ENCODE data around the gene MRPL32.
A peak's percentile ranks its signal among the peaks of the same experiment; 100 is the strongest.

MRPL32 gene

GRCh38 chr7:42964849-42965805, 33.0 kb downstream of the MRPL32 start:
- peak in 1 of 51 donors; percentile 11 for DNase-seq

- DNase-seq = no peak
Observed at GRCh38 chr7:42967391-42967790, 35.2 kb downstream of the MRPL32 start.

- DNase-seq = peak in 1 of 51 donors; percentile 1
Observed at GRCh38 chr7:42972699-42973500, 40.7 kb downstream of the MRPL32 start.

- no peak for DNase-seq
Observed at GRCh38 chr7:42976371-42976770, 44.2 kb downstream of the MRPL32 start.

GRCh38 chr7:42978496-42978895, 46.3 kb downstream of the MRPL32 start:
- DNase-seq = no peak

GRCh38 chr7:42980084-42980483, 47.9 kb downstream of the MRPL32 start:
- no peak for DNase-seq

GRCh38 chr7:42980514-42980913, 48.3 kb downstream of the MRPL32 start:
- no peak for DNase-seq

- no peak for DNase-seq
Observed at GRCh38 chr7:42981601-42982000, 49.4 kb downstream of the MRPL32 start.

GRCh38 chr7:42982604-42983115, 50.5 kb downstream of the MRPL32 start:
- no peak for DNase-seq

- DNase-seq = no peak
Observed at GRCh38 chr7:42984137-42984536, 52.0 kb downstream of the MRPL32 start.

GRCh38 chr7:42986213-42986612, 54.0 kb downstream of the MRPL32 start:
- no peak for DNase-seq

- no peak for DNase-seq
Observed at GRCh38 chr7:42986781-42987248, 54.6 kb downstream of the MRPL32 start.

Data from hypothalamus (tissue), 51 donors.